Measurements from ENCODE around the gene WDPCP.

- TF ChIP-seq YY1 (IDR thresholded peaks at IDR 0.05; ENCODE audit: low read depth), result no peak
- no peak for TF ChIP-seq FOXM1 (IDR thresholded peaks at IDR 0.05; ENCODE audit: low read depth)
- no peak for TF ChIP-seq REST (IDR thresholded peaks at IDR 0.05; ENCODE audit: low read depth, low read length)
- no peak for TF ChIP-seq USF2 (IDR thresholded peaks at IDR 0.05; ENCODE audit: borderline replicate concordance, low read depth, low read length)
Measured at GRCh38 chr2:63562751-63563150, 25.5 kb downstream of the WDPCP start.
